ENCODE data around the gene CFAP91. TPM values are rescaled to one million over a fixed set of nuclear protein-coding genes. Genes with fewer than 3 reads are reported as not detected.
A peak's percentile ranks its signal among the peaks of the same experiment; 100 is the strongest.
"Not testable (repeated sequence)": the region's sequence is repeated elsewhere in the genome, so short reads cannot be mapped to it uniquely, and the experiment has no call there.

CFAP91 gene
- polyA plus RNA-seq, 4 donors: 18.4 to 24.1 (median 21.6) TPM

DNA sequence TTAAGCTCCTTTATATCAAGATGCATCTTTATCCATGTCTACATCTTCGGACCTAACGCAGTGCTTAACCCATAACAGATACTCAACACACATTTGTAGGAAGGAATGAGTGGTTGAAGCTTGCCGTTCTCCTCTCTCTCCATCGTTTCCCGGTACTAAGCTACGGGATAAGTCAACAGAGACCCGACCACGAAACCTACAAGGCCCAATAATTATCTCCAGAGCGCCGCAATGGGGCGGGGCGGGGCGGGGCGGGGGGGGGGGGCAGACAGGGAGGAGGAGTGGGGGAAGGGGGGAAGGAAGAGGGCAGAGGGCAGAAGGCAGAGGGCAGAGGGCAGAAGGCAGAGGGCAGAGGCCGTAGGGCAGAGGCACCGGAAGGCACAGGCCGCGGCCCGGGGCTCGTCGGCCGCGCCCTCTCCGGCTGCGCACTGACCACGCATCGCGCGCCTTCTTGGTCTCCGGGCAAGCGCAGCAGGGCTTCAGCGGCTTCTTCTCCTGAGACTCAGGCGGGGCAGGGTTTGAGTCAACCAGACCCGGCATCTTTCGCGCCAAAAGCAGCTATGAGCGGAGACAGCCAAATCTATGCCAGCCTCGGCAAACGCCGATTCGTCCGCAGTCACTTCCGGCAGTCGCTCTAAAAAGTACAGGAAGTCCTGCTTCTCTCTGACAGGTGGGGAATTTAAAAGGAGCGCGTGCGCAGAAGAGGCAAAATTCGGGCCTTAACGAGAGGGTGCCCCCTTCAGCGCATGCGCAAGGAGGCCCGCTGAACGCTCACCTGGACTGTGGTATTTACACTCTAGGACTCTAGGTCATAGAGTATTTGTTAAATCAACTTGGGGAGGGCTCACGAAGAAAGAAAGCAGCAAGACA lies 25.8 kb upstream of the CFAP91 start, which contains the start of gene COX17:
COX17 (minus strand) TSS at position 636 of the 870 bp plus-strand sequence; CDS start at position 540, 96 bp downstream.
- DNase-seq (ENCODE audit: low read depth in 4 of 4, low spot score in 3 of 4): peak; percentile 89 to 94 (median 93)

DNA sequence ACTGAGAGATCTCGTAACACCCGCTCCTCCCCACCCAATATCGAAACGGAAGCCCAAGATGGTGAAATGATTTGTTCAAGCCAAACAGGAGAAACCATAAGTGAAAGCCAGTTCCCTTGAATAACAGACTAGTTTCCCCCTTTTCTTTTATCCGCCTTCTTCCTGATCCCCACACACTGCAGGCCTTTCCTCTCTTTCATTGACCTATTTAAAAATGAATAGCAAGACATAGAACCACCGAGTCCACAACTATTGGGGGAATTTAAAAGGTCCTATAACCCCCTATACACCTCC lies 25.2 kb upstream of the CFAP91 start:
- DNase-seq (ENCODE audit: low read depth in 4 of 4, low spot score in 3 of 4): no peak

DNA sequence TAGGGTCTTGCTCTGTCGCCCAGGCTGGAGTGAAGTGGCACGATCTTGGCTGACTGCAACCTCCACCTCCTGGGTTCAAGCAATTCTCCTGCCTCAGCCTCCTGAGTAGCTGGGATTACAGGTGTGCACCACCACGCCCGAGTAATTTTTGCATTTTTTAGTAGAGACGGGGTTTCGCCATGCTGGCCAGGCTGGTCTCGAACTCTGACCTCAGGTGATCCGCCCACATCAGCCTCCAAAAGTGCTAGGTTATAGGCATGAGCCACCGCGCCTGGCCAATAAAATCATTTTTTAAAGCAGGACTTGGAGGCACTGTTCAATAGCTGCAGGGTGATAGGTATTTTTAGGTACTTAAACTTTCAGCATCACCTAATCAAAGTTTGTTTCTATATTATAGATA lies 24.6 kb upstream of the CFAP91 start:
- not testable (repeated sequence) for DNase-seq (ENCODE audit: low read depth in 4 of 4, low spot score in 3 of 4)

DNA sequence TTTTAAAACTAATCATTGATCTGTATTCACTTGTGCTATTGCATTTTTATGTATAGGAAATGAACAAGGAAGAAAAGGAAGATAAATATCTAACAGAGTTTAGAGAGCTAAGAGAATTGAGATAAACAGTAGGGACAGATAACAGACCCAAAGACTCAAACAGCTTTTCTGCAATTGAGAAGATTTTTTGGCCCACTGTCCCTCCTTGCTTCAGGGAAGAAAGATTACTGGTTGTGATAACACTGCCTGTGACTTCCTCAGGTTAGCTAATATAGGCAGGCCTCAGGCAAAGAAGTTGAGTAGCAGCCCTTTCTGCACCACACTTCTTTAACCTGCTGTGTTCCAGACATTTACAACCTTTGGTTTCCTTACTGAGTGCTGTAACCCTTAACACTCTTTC lies 22.9 kb upstream of the CFAP91 start:
- no peak for DNase-seq (ENCODE audit: low read depth in 4 of 4, low spot score in 3 of 4)

DNA sequence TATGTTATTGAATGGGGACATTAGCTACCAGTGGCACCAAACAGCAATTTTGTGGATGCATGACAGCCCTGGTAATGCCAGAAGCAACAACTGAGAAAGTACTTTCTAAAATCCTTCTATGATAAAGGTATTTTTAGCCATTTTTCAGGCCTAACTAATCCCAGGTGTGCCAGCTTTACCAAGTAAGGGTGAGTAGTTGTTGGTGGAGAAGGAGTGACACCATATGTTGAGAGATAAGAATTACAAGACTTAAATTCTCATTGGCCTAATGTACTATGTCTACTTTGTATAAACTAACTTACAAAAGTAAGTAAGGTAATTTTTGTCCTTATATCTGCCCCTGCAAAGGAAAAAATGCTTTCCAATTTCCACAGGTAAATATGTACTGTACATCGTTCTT lies 21.5 kb upstream of the CFAP91 start:
- no peak for DNase-seq (ENCODE audit: low read depth in 4 of 4, low spot score in 3 of 4)

DNA sequence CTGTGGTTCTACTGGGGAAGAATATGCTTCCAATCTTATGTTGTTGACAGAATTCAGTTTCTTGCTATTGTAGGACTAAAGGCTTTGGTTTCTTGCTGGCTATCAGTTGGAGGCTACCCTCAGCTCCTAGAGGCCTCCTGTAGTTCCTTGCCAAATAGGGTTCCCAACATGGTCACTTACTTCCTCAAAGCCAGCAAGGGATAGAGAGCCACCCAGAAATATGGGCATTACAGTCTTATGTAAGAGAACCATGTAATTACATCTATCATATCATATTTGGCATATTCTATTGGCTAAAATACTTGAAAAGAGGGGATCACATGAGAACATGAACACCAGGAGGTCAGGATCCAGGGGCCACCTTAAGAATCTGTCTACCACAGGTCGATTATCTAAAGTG lies 19.4 kb upstream of the CFAP91 start:
- no peak for DNase-seq (ENCODE audit: low read depth in 4 of 4, low spot score in 3 of 4)

DNA sequence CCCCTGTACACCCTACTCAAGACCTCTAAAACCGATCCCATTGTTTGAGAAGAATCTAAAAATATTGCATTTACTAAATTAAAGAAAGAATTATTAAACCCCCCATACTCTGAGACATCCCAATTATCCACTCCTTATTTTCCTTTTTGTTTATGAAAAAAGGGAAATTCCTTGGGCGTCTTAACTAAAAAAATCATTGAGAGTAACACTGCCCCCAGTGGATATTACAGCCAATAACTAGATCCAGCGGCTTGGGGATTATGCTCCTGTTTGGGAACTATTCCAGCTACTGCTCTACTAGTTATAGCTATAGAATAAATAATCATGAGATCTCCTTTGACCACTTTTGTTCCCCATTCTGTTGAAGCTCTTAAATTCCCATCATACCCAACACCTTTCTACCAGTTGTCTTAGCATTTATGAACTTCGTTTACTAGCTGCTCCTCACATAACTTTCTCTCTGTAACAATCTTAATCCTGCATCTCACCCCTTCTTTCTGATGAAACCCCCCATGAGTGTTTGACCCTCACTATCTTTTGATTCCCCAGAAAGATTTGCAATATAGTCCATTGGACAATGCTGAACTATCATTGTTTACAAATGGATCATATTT lies 12.7 kb upstream of the CFAP91 start:
- no peak for DNase-seq (ENCODE audit: low read depth in 4 of 4, low spot score in 3 of 4)

DNA sequence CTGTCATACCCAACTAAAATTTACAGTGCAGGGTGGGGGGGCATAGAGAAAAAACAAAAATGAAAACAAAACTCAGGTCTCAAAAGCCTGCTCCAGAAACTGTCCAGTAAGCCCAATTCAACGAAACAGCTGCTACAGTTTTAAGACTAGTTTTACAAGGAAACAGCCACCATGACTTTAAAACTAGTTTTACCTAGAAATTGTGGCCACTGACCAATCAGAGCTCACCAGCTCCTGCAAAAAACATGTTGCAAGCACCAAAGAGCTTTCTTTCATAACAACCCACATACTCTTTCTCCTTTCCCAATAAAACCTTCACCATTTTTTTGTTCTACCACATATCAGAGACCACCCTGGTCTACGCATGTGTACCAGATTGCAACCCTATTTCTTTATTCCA lies 7.3 kb upstream of the CFAP91 start:
- DNase-seq (ENCODE audit: low read depth in 4 of 4, low spot score in 3 of 4): no peak

DNA sequence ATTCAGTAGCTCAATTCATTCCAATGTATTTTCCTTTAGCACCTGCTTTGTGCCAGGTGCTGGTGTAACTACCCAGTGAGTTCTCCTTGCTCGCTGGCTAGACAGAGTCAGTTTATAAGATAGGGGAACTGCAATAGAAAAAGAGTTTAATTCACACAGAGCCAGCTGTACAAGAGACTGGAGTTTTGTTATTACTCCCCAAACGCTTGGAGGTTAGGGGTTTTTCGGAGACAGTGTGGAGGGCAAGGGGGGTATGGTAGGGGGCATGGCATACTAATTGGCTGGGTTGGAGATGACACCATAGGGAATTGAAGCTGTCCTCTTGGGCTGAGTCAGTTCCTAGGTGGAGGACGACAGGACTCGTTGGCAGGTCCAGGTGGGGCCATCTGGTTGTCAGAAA lies 5.4 kb upstream of the CFAP91 start:
- DNase-seq (ENCODE audit: low read depth in 4 of 4, low spot score in 3 of 4): no peak

DNA sequence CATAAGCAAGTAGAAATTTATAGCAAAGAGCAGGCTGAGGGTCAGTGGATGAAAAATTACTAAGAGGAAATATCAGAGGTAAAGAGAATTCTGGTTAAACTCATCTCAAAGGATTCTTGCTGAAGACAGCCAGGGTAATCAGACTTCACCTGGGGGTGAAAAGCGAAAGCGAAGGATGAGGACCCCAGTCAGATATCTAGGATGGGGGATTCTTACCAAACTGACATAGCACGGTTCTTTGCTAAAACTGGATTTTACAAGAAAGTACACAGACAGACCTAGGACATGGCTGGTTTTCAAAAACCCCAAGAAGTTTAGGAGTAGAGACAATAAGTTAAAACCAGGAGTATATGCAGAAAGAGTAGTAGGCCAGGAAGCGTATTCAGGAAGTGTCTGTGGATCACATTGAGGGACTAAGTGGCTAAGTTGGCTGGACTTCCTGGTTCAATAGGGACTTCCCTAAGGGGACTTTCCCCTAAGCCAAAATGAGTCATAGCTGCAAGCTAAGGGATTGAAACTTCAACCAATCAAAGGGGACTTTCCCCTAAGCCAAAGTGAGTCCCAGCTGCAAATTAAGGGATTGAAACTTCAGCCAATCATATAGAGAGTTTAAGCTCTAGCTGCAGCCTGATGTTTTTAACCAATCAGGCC lies 2.4 kb upstream of the CFAP91 start:
- DNase-seq (ENCODE audit: low read depth in 4 of 4, low spot score in 3 of 4): no peak

DNA sequence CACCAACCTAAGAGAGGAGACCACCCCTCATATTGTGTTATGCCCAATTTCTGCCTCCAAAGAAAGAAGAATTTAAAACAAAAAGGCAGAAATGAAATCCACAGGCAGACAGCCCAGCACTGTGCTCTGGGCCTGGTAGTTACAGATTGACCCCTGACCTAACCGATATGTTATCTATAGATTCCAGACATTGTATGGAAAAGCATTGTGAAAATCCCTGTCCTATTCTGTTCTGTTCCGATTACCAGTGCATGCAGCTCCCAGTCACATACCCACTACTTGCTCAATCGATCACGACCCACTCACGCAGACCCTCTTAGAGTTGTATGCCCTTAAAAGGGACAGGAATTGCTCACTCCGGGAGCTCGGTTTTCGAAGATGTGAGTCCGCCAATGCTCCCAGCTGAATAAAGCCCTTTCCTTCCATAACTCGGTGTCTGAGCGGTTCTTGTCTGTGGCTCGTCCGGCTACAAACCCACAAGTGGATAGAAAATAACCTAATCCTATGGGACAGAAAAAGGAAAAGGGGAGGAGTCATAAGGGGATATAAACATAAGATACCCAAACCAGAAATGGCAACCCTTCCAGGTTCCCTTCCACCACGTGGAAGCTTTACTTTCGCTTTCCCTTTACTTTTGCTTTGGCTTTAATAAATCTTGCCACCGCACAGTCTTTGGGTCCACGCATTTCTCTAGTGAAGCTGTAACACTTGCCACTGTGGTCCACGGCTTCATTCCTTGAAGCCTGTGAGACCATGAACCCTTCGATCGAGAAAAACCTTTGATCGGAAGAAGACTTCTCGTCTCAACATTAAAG lies 1.7 kb upstream of the CFAP91 start:
- no peak for DNase-seq (ENCODE audit: low read depth in 4 of 4, low spot score in 3 of 4)

DNA sequence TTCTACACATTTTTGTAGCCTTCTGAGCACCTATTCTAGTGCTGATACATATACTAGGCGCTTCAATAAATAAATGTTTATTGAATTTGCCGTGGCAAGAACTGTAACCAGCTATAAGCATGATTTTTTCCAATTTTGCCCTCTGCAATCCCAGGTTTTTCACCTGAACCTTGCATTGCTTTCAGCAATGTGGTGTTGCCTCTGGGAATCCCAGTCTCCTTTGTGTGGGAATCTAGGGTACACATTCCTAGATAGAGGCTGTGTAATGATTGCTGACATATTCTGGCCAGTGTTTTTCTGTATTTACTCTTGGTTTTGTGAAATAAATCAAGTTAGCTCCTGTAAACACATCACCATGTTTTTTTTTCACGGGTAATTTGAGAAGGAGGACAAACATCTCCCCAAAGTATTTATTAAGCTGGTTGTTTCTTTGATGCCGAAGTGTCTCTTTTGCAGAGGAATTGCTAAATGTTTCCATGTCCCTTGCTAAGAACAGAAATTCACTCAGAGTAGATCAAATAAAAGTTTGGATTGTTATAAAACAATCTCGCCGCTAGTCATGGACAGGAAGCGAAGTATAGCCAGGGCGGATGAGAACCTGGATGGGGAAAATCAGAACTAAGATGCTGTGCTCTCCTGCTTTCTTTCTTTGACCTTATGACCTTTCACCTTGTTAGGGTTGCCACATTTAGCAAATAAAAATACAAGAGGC lies 1.2 kb downstream of the CFAP91 start:
- no peak for DNase-seq (ENCODE audit: low read depth in 4 of 4, low spot score in 3 of 4)

DNA sequence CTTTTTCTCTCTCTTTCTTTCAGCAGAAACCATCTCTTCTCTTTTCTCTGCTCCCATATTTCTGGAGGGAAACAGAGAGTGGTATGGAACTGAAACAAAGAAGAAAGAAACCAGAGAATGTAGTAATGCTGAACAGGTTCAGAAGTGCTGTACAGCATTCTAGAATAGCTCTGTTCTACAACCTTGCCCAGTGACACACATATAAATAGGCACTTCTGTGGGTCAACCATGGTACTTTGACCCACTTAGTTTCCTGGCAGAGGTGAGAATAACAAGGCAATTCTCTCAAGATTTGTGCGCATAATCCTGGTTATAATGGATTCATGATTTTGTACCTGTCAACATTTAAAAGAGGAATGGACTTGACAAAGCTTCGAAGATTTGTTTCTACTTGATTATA lies 12.3 kb downstream of the CFAP91 start:
- DNase-seq (ENCODE audit: low read depth in 4 of 4, low spot score in 3 of 4): no peak

DNA sequence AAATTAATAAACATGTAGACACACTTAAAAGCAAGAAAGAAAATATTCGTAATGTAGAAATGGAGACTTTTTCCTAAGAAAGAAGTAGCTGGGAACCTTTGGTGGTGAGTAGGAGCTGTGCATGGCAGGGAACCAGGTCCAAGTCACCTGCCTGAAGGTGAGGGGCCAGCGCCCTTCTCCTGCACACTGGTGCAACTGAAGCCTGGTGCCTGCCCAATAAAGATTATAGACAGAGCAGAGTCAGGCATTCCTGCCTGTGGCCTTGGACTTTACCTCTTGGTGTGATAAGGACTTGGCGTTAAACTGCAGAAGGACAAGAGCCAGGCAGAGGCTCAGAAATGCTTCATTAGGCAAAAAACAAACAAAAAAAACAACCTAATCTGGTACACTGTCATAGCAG lies 14.2 kb downstream of the CFAP91 start:
- DNase-seq (ENCODE audit: low read depth in 4 of 4, low spot score in 3 of 4): no peak

DNA sequence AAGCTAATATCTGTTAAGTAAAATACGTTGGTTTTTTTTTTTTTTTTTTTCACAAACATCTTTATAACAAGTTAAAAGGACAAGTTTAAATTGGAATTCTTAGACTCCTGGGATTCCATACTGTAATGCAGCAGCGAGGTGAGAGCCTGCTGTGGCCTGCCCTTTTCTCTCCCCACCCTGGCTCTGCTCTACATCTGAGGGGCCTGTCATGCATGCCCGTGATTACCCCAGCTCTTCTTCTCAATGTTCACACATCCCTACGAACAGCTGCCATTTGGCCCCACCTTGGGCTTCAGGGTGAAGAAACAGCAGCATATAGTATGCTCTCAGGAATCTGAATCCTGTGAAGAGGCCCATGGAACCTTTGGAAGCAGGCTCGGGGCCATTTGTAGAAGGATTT lies 14.7 kb downstream of the CFAP91 start:
- no peak for DNase-seq (ENCODE audit: low read depth in 4 of 4, low spot score in 3 of 4)

DNA sequence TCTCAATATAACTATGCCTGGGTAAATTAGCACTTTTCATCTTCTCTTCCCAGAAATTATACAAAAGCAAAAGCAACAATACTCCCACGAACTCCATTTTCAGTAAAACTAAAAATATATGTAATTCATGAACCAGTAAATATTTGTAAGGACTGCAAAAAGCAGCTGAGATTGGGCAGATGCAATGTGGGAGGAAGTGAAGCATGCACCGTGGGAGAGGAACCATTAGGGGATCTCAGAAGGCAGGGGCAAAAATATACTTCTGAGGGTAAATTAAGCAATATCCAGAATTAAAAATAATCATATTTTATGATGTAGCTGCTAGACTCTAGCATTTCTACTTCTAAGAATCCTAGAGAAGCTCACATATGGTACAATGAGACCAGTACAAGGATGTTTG lies 20.2 kb downstream of the CFAP91 start:
- no peak for DNase-seq (ENCODE audit: low read depth in 4 of 4, low spot score in 3 of 4)

DNA sequence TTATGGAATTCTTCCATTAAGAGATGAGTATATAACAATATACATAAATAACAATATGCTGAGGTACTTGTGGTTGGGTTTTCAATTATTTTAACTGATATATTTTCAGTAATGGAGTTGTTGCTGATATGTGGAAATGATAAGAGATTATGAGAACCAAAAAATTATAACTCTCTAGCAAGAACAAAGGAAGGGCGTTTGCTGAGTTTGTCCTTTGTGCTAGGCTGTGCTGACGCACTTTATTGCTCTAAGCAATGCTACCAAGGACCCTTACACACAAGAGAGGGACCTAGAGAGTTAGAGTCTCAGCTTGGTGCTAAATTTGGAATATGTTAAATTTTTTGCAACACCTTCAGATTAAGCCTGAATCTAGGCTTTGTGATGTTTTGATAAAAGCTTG lies 24.1 kb downstream of the CFAP91 start:
- no peak for DNase-seq (ENCODE audit: low read depth in 4 of 4, low spot score in 3 of 4)

DNA sequence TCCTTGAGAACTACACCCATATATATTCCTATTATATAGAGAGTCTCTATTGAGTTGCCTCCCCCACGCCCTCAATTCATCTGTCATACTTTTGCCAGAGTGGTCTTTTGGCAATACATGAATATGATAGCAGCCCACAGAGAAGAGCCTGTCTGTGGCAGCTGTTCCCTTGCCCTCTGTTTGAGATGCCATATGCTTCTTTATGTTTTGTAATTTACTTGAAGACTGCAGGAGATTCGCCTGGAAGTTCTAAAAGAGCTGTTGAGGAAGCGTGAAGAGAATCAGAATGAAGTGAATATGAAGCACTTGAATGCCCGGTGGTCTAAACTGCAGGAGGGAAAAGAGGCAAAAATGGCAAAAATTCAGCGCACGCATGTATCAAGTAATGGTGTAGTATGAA lies 27.2 kb downstream of the CFAP91 start:
- no peak for DNase-seq (ENCODE audit: low read depth in 4 of 4, low spot score in 3 of 4)

DNA sequence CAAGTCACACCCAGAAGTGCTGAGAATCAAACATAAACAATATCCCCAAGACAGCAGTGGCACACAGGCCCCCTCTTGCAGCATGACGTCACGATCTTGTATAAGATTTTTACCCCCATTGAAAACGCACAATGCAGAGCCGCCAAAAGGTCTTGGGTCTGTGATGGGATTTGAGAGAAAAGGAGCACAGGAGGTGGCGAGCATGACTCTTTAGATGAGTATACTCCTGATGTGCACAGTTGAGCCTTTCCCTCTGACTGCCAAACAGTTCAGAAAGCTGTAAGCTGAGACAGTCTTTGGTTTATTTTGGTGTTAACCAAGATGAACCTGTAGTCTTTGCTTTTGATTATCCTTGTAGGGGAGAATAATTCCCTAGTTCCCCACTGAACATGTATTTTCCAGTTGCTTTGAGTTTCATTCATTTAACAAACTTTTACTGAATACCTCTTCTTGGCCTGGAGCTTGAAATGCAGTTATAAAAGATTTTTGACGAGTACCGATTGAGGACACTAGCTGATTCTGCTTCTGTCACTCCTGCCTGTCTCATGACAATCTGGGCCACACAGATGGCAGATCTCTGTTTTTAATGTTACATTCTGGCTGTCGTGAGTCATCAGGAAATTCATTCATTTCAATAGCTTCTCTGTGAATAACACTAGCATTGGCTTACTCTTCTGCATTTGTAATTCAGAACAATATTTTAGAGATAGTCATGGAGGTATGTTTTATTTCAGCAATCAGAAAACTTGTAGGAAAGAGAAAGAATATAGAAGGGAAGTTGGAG lies 28.9 kb downstream of the CFAP91 start:
- DNase-seq (ENCODE audit: low read depth in 4 of 4, low spot score in 3 of 4): no peak

DNA sequence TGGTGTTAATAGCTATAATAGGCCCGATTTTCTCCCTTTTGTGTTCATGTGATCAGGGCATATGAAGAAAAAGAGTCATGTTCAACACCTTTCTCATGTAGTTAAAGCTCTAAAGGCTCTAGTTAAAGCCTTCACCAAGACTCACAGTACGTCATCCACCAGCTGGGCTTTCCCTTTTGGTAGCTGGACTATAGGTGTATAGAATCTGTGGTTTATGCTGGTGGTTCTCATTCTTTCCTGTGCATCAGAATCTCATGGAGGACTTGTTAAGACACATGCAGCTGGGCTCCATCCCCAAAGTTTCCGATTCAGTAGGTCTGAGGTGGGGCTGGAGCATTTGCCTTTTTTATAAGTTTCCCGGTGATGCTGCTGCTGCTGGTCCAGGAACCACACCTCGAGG lies 31.0 kb downstream of the CFAP91 start:
- DNase-seq (ENCODE audit: low read depth in 4 of 4, low spot score in 3 of 4): no peak

Measured in right renal pelvis (tissue), 4 donors.